ENCODE measurements around the gene CAMK2G. TPM values are rescaled to one million over a fixed set of nuclear protein-coding genes. Genes with fewer than 3 reads are reported as not detected.

The CAMK2G gene
- polyA plus RNA-seq, 1 of the 3 experiments (the other 2 are of a cell fraction) = 41.4 TPM

DNA sequence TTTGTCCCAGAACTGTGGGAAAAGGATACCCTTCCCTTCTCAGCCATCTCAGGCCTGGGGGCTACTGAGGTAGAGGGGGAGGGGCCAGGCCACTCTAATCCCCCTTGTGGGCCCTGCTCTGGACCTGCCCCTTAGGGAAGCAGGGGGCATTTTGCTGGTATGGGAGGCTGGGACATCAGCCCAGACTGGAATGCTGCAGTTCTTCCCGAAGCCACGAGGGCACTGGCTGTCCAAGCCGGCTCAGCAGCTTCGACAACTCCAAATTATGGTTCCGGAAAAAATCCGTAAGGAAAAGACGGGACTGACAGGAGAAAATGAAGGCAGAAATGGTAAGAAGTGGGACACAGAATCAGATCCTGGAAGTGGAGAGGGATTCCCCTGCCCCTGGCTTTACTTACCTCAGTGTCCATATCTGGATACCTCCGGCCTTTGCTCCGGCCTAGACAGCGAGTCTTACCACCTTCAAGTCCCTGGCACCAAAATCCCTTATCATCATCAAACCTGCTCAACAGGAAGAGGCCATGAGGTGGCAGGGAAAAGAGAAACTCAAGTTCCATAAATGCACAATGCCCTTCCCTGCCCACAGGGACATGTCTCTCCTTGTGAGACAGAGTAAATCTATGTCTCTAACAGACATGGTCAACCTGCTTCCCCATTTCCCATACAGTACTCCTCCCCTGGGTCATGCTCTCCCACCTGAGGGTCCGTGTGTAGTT lies 71.9 kb downstream of the CAMK2G start:
- Histone ChIP-seq H3K27ac (ENCODE audit: low read depth in 2 of 2, low read length in 1 of 2) (no peak overlapping the region; a peak in 1 of 4 replicates), H3K27me3 (ENCODE audit: insufficient read depth) (no peaks in the 10 kb centered on the region), H3K9ac (no peak overlapping the region), H3F3A (replicated peaks; ENCODE audit: insufficient read depth) (peaks cover 28% of the 10 kb centered on the region), H3K36me3 (replicated peaks in 1 of 2; ENCODE audit: control insufficient read depth in 1 of 2, insufficient read depth in 2 of 2, low read length in 1 of 2) (peaks cover 35 to 73% of the 10 kb centered on the region in 2 experiments), H3K4me2 (no peak overlapping the region), H3K4me1 (ENCODE audit: control insufficient read depth in 1 of 2, insufficient read depth in 2 of 2, low read depth in 1 of 2, low read length in 1 of 2) (no peaks in the 10 kb centered on the region), H3K9me3 (no peaks in the 10 kb centered on the region), H3K79me2 (ENCODE audit: insufficient read depth) (no peaks in the 10 kb centered on the region), H3K4me3 (ENCODE audit: low read depth in 2 of 2, low read length in 1 of 2) (no peak overlapping the region), H4K20me1 (ENCODE audit: insufficient read depth) (no peaks in the 10 kb centered on the region), H2AFZ (ENCODE audit: low read depth) (no peak overlapping the region), H3K9me2 (no peaks in the 10 kb centered on the region)
- ChIA-PET POLR2A (interaction anchor here (1.2 kb wide), 1 partner anchor 8 kb away, joined by 4 read pairs; no protein-coding TSS in a partner anchor), CTCF (no interaction called here)
- TF ChIP-seq RFX5 (IDR thresholded peaks at IDR 0.05; ENCODE audit: low read length) (no peak), ELF1 (IDR thresholded peaks at IDR 0.05) (no peak), TEAD4 (IDR thresholded peaks at IDR 0.05; ENCODE audit: borderline replicate concordance, insufficient read depth) (no peak), EP300 (IDR thresholded peaks at IDR 0.05; ENCODE audit: borderline replicate concordance in 1 of 2, low read depth in 1 of 2, low read length in 1 of 2) (no peak)
- TF ChIP-seq, protein P1, sequence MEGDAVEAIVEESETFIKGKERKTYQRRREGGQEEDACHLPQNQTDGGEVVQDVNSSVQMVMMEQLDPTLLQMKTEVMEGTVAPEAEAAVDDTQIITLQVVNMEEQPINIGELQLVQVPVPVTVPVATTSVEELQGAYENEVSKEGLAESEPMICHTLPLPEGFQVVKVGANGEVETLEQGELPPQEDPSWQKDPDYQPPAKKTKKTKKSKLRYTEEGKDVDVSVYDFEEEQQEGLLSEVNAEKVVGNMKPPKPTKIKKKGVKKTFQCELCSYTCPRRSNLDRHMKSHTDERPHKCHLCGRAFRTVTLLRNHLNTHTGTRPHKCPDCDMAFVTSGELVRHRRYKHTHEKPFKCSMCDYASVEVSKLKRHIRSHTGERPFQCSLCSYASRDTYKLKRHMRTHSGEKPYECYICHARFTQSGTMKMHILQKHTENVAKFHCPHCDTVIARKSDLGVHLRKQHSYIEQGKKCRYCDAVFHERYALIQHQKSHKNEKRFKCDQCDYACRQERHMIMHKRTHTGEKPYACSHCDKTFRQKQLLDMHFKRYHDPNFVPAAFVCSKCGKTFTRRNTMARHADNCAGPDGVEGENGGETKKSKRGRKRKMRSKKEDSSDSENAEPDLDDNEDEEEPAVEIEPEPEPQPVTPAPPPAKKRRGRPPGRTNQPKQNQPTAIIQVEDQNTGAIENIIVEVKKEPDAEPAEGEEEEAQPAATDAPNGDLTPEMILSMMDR (IDR thresholded peaks at IDR 0.05) = 0 out of 2 replicates have a peak, but pooled peaks have one; percentile 20
- DNase-seq = no peak
- 82% methylated on average over 10 of the region's 11 CpGs for WGBS (ENCODE audit: low lambda C conversion rate)

DNA sequence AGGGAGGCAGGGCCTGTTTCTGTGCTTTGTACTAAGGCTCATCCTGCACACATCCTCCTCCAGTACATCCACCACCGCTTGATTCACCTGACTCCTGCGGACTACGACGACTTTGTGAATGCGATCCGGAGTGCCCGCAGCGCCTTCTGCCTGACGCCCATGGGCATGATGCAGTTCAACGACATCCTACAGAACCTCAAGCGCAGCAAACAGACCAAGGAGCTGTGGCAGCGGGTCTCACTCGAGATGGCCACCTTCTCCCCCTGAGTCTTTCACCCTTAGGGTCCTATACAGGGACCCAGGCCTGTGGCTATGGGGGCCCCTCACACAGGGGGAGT lies 73.1 kb downstream of the CAMK2G start:
- no peak overlapping the region for H3K4me2 ChIP-seq
- H3K79me2 ChIP-seq (ENCODE audit: insufficient read depth) = no peaks in the 10 kb centered on the region
- H4K20me1 ChIP-seq (ENCODE audit: insufficient read depth) = no peaks in the 10 kb centered on the region
- no peaks in the 10 kb centered on the region for H3K27me3 ChIP-seq (ENCODE audit: insufficient read depth)
- H2AFZ ChIP-seq (ENCODE audit: low read depth) = no peak overlapping the region
- H3K9me2 ChIP-seq = no peaks in the 10 kb centered on the region
- DNase-seq = no peak
- no peak overlapping the region for H3K4me3 ChIP-seq (ENCODE audit: low read depth in 2 of 2, low read length in 1 of 2)
- ChIA-PET CTCF (no interaction called here), POLR2A (interaction anchor here (1.1 to 1.2 kb wide), 2 partner anchors 9 to 10 kb away, joined by 3 to 4 read pairs; no protein-coding TSS in a partner anchor)
- H3F3A ChIP-seq (replicated peaks; ENCODE audit: insufficient read depth) = peaks cover 28% of the 10 kb centered on the region
- 100% methylated on average over 12 of the region's 13 CpGs for WGBS (ENCODE audit: low lambda C conversion rate)
- no peaks in the 10 kb centered on the region for H3K9me3 ChIP-seq
- no peak for TF ChIP-seq RFX5 (IDR thresholded peaks at IDR 0.05; ENCODE audit: low read length)
- no peak for TF ChIP-seq FOSL2 (IDR thresholded peaks at IDR 0.05; ENCODE audit: borderline replicate concordance, low read depth)
- TF ChIP-seq EP300 (IDR thresholded peaks at IDR 0.05; ENCODE audit: borderline replicate concordance in 1 of 2, low read depth in 1 of 2, low read length in 1 of 2) = no peak
- TF ChIP-seq, protein P2, sequence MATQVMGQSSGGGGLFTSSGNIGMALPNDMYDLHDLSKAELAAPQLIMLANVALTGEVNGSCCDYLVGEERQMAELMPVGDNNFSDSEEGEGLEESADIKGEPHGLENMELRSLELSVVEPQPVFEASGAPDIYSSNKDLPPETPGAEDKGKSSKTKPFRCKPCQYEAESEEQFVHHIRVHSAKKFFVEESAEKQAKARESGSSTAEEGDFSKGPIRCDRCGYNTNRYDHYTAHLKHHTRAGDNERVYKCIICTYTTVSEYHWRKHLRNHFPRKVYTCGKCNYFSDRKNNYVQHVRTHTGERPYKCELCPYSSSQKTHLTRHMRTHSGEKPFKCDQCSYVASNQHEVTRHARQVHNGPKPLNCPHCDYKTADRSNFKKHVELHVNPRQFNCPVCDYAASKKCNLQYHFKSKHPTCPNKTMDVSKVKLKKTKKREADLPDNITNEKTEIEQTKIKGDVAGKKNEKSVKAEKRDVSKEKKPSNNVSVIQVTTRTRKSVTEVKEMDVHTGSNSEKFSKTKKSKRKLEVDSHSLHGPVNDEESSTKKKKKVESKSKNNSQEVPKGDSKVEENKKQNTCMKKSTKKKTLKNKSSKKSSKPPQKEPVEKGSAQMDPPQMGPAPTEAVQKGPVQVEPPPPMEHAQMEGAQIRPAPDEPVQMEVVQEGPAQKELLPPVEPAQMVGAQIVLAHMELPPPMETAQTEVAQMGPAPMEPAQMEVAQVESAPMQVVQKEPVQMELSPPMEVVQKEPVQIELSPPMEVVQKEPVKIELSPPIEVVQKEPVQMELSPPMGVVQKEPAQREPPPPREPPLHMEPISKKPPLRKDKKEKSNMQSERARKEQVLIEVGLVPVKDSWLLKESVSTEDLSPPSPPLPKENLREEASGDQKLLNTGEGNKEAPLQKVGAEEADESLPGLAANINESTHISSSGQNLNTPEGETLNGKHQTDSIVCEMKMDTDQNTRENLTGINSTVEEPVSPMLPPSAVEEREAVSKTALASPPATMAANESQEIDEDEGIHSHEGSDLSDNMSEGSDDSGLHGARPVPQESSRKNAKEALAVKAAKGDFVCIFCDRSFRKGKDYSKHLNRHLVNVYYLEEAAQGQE (IDR thresholded peaks at IDR 0.05; ENCODE audit: low read depth, low read length) = no peak
- no peak for TF ChIP-seq RAD21 (IDR thresholded peaks at IDR 0.05; ENCODE audit: low read length)
- peaks cover 36 to 78% of the 10 kb centered on the region in 2 experiments for H3K36me3 ChIP-seq (replicated peaks in 1 of 2; ENCODE audit: control insufficient read depth in 1 of 2, insufficient read depth in 2 of 2, low read length in 1 of 2)
- H3K27ac ChIP-seq (ENCODE audit: low read depth in 2 of 2, low read length in 1 of 2) = no peak overlapping the region
- no peak overlapping the region for H3K9ac ChIP-seq
- H3K4me1 ChIP-seq (ENCODE audit: control insufficient read depth in 1 of 2, insufficient read depth in 2 of 2, low read depth in 1 of 2, low read length in 1 of 2) = no peaks in the 10 kb centered on the region
